ENCODE results near the gene RHOJ. TPM values are rescaled to one million over a fixed set of nuclear protein-coding genes. Genes with fewer than 3 reads are reported as not detected.

Gene RHOJ
- polyA plus RNA-seq, 3 donors: not detected

GRCh38 chr14:63249092-63249491, 44.8 kb downstream of the RHOJ start:
- Histone ChIP-seq H4K20me1 (ENCODE audit: insufficient read depth, low read length) (no peaks in the 10 kb centered on the region), H3K27me3 (ENCODE audit: control insufficient read depth in 2 of 2, insufficient read depth in 2 of 2, low read length in 2 of 2) (no peaks in the 10 kb centered on the region), H3K4me1 (ENCODE audit: control insufficient read depth in 1 of 2, insufficient read depth in 2 of 2, low read length in 2 of 2) (no peaks in the 10 kb centered on the region), H3K79me2 (ENCODE audit: insufficient read depth, low read length) (no peaks in the 10 kb centered on the region), H3K4me2 (replicated peaks; ENCODE audit: extremely low read depth, low read length, poor library complexity, severe bottlenecking) (no peak overlapping the region), H2AFZ (ENCODE audit: insufficient read depth, low read depth, low read length, poor library complexity, severe bottlenecking) (no peak overlapping the region), H3K27ac (ENCODE audit: low read depth in 1 of 2, low read length in 2 of 2) (no peak overlapping the region), H3K4me3 (replicated peaks in 1 of 3; ENCODE audit: low read depth in 2 of 3, low read length in 3 of 3) (no peak overlapping the region), H3K9me3 (replicated peaks in 1 of 2; ENCODE audit: control insufficient read depth in 1 of 2, insufficient read depth in 1 of 2, low read length in 2 of 2) (no peaks in the 10 kb centered on the region), H3K9ac (ENCODE audit: insufficient read depth, low read length, poor library complexity, severe bottlenecking) (no peak overlapping the region), H3K36me3 (replicated peaks in 1 of 2; ENCODE audit: control insufficient read depth in 1 of 2, insufficient read depth in 2 of 2, low read length in 2 of 2) (no peaks in the 10 kb centered on the region)
- H3K9me3 Mint-ChIP-seq: peaks cover 0 to 7% (median 4%) of the 10 kb centered on the region in 7 donors
- no peak overlapping the region for H3K4me3 Mint-ChIP-seq
- intact Hi-C loops (cut with micrococcal nuclease): no loop called here
- no peaks in the 10 kb centered on the region for H3K36me3 Mint-ChIP-seq
- no peak overlapping the region for H3K27ac Mint-ChIP-seq
- peaks cover 0 to 4% (median 3%) of the 10 kb centered on the region in 3 donors for H3K27me3 Mint-ChIP-seq (ENCODE audit: low read depth in 3 of 3)
- no peak for DNase-seq
- H3K4me1 Mint-ChIP-seq: no peaks in the 10 kb centered on the region
- 80% methylated on average over 1 of the region's 2 CpGs for WGBS (ENCODE audit: insufficient coverage)
- TF ChIP-seq CTCF (IDR thresholded peaks at IDR 0.05): no peak

- H3K79me2 ChIP-seq (ENCODE audit: insufficient read depth, low read length): no peaks in the 10 kb centered on the region
- no peaks in the 10 kb centered on the region for H3K9me3 ChIP-seq (replicated peaks in 1 of 2; ENCODE audit: control insufficient read depth in 1 of 2, insufficient read depth in 1 of 2, low read length in 2 of 2)
- H3K4me3 Mint-ChIP-seq: no peak overlapping the region
- H3K9ac ChIP-seq (ENCODE audit: insufficient read depth, low read length, poor library complexity, severe bottlenecking): no peak overlapping the region
- H3K4me2 ChIP-seq (replicated peaks; ENCODE audit: extremely low read depth, low read length, poor library complexity, severe bottlenecking): no peak overlapping the region
- DNase-seq: no peak
- WGBS (ENCODE audit: insufficient coverage): 74% methylated on average over 3 of the region's 4 CpGs
- intact Hi-C loops (cut with micrococcal nuclease): no loop called here
- H3K4me1 Mint-ChIP-seq: no peaks in the 10 kb centered on the region
- H3K36me3 Mint-ChIP-seq: no peaks in the 10 kb centered on the region
- H3K4me1 ChIP-seq (ENCODE audit: control insufficient read depth in 1 of 2, insufficient read depth in 2 of 2, low read length in 2 of 2): no peaks in the 10 kb centered on the region
- H3K27ac ChIP-seq (ENCODE audit: low read depth in 1 of 2, low read length in 2 of 2): no peak overlapping the region
- no peak overlapping the region for H3K4me3 ChIP-seq (replicated peaks in 1 of 3; ENCODE audit: low read depth in 2 of 3, low read length in 3 of 3)
- no peak for TF ChIP-seq CTCF (IDR thresholded peaks at IDR 0.05)
- H2AFZ ChIP-seq (ENCODE audit: insufficient read depth, low read depth, low read length, poor library complexity, severe bottlenecking): no peak overlapping the region
- H3K27me3 ChIP-seq (ENCODE audit: control insufficient read depth in 2 of 2, insufficient read depth in 2 of 2, low read length in 2 of 2): no peaks in the 10 kb centered on the region
- H3K36me3 ChIP-seq (replicated peaks in 1 of 2; ENCODE audit: control insufficient read depth in 1 of 2, insufficient read depth in 2 of 2, low read length in 2 of 2): no peaks in the 10 kb centered on the region
- H4K20me1 ChIP-seq (ENCODE audit: insufficient read depth, low read length): no peaks in the 10 kb centered on the region
- H3K27ac Mint-ChIP-seq: no peak overlapping the region
- peaks cover 0 to 4% (median 1%) of the 10 kb centered on the region in 3 donors for H3K27me3 Mint-ChIP-seq (ENCODE audit: low read depth in 3 of 3)
- peaks cover 0 to 3% (median 0%) of the 10 kb centered on the region in 7 donors for H3K9me3 Mint-ChIP-seq
Measured at GRCh38 chr14:63257299-63257698, 53.1 kb downstream of the RHOJ start.

Data from CD14-positive monocyte (primary cell).